ENCODE data around the gene TIPARP.

TIPARP gene

DNA sequence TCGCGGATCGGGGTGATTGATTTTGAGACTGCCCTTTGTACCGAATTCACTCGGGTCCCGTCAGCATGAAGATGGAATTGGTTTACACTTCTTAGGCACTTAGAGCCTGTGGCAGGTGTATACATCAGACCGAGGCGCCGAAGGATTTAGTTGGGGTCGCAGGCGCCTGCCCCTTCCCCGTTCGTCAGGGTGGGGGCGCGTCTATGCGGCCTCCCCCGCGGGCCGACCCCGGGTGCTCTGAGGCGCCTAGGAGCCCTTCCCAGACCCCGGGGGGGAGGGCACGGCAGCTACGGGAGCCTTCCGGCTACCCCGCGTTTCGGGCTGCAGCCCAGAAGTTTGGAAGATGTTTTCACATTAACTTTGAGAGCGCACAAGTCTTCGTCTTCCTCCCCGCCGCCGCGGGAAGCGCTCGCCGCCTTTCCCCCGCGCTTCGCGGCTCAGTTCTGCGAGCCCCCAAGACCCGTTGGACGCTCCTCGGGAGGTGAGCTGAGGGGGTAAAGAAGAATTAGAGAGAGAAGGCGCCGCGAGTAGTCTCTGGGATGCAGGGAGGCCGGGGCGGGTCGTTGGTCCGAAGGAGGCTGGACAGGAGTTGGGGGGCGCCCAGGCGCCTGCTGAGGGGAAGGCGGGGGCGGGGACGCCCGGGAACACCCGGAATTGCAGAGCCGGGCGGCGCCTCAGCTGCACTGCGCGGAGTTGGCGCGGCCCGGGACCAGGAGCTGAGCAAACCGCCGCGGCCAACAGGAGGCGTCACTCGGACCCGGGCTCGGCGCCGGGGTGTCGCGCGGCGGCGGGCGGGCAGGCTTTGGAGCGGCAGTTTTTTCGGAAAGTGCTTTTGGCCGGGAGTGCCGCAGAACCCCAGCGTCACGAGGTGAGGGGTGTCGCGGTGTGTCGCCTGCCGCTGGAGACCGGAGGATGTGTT lies 780 bp downstream of the TIPARP start:
- TF ChIP-seq, protein P1, sequence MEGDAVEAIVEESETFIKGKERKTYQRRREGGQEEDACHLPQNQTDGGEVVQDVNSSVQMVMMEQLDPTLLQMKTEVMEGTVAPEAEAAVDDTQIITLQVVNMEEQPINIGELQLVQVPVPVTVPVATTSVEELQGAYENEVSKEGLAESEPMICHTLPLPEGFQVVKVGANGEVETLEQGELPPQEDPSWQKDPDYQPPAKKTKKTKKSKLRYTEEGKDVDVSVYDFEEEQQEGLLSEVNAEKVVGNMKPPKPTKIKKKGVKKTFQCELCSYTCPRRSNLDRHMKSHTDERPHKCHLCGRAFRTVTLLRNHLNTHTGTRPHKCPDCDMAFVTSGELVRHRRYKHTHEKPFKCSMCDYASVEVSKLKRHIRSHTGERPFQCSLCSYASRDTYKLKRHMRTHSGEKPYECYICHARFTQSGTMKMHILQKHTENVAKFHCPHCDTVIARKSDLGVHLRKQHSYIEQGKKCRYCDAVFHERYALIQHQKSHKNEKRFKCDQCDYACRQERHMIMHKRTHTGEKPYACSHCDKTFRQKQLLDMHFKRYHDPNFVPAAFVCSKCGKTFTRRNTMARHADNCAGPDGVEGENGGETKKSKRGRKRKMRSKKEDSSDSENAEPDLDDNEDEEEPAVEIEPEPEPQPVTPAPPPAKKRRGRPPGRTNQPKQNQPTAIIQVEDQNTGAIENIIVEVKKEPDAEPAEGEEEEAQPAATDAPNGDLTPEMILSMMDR (IDR thresholded peaks at IDR 0.05; ENCODE audit: low read depth, low read length, missing control alignments) = peak; percentile 28
- peak overlapping the region; percentile 86 for H3K4me3 ChIP-seq (ENCODE audit: low read depth, low read length)
- DNase-seq = peak; percentile 35
- H3K27ac ChIP-seq = peak overlapping the region; percentile 91
- in situ Hi-C loops (cut with HindIII; ENCODE audit: low pct_ligation_motif_present, low sequenced_read_pairs) = loop anchor here (25.0 kb wide), 1 partner anchor 412 kb away; no protein-coding TSS in a partner anchor
- H3K36me3 ChIP-seq (replicated peaks) = peaks cover 23% of the 10 kb centered on the region
- H3K27me3 ChIP-seq (replicated peaks) = no peaks in the 10 kb centered on the region

DNA sequence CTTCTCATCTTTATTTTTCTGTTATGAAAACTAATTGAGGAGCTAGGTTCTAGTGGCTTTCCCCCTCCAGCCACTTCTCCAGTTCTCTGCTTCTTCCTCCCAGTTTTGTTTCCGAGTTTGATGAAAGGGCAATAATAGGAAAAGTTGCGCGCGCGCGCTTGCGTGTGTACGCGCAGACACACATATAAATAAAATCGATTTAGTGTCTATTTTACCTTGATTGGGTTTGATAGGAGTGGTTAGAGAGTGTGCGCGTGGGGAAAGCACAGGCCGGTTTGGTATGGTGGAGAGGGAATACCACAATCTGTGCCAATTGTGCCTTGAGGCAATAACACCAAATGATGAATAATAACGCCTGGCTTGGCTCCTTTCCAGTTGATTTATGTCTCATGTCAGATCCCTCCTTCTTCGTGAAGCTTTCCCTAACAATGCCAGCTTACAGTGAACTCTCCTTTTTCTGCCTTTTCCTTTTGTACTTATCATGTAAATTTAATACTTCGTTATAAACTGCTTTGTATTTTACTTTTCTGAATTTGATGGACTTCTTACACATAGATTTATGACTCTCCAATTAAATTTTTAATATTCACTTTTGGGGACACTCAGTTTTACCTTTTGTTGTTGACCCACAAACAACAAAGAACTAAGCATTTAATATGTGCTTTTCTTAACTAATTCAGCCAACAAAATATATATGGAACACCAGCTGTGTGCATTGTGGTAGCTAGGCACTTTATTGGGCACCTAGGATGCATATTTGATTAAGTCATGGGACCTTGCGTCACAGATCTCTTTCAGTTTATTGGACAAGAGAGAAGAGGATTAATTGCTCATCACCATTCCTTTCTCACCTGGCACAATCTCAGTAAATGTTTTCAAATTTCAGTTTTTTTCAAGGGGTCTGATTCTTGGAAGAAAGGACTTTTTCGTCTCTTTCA lies 1.7 kb downstream of the TIPARP start:
- H3K4me3 ChIP-seq (ENCODE audit: low read depth, low read length) = peak overlapping the region; percentile 86
- no peaks in the 10 kb centered on the region for H3K27me3 ChIP-seq (replicated peaks)
- DNase-seq = peak; percentile 91
- TF ChIP-seq, protein P1 (IDR thresholded peaks at IDR 0.05; ENCODE audit: low read depth, low read length, missing control alignments) = no peak
- H3K27ac ChIP-seq = peak overlapping the region; percentile 91
- H3K36me3 ChIP-seq (replicated peaks) = peaks cover 31% of the 10 kb centered on the region
- in situ Hi-C loops (cut with HindIII; ENCODE audit: low pct_ligation_motif_present, low sequenced_read_pairs) = loop anchor here (25.0 kb wide), 1 partner anchor 411 kb away; no protein-coding TSS in a partner anchor

DNA sequence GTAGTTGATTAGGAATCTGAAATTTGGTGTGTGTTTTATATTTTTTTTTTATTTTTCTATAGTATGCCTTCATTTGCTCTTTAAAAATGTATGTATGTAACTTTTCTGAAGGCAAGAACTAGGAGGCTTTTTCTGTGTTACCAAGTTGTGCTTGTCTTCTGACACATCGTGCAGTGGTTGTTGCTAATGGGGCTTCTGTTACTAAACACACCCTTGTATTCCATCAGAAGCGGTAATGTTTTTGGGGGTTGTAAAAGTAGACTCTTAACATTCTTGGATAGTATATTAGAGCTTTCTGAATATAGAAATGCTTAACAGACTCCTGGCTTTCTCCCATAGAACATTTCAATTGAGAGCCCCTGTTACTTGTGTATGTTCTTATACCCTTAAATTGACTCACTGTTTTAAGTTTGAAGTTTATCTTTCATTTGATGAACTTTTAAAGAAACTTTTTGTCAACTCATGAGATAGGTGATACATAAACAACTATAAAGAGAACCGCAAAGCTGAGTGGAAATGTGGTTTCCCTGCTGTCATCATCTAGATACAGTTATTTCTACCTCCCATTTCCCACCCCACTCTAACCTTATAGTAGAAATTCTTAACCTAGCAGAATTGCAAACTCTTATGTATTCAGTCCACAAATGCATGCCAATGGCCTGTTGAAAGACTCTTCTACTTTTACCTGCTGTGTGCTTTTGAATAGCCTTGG lies 2.5 kb downstream of the TIPARP start:
- no peak for DNase-seq
- peak overlapping the region; percentile 86 for H3K4me3 ChIP-seq (ENCODE audit: low read depth, low read length)
- TF ChIP-seq, protein P1 (IDR thresholded peaks at IDR 0.05; ENCODE audit: low read depth, low read length, missing control alignments) = no peak
- no peaks in the 10 kb centered on the region for H3K27me3 ChIP-seq (replicated peaks)
- peaks cover 35% of the 10 kb centered on the region for H3K36me3 ChIP-seq (replicated peaks)
- H3K27ac ChIP-seq = peak overlapping the region; percentile 91
- in situ Hi-C loops (cut with HindIII; ENCODE audit: low pct_ligation_motif_present, low sequenced_read_pairs) = loop anchor here (25.0 kb wide), 1 partner anchor 410 kb away; no protein-coding TSS in a partner anchor

DNA sequence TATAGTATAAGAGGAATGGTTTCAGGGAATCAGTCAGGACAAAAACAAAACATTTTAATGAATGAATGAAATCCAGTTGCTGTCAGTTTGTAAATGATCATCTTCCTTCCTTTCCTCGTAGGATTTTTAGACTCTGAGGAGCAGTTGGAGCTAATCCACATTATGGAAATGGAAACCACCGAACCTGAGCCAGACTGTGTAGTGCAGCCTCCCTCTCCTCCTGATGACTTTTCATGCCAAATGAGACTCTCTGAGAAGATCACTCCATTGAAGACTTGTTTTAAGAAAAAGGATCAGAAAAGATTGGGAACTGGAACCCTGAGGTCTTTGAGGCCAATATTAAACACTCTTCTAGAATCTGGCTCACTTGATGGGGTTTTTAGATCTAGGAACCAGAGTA lies 3.1 kb downstream of the TIPARP start:
- H3K27ac ChIP-seq = no peak overlapping the region
- H3K36me3 ChIP-seq (replicated peaks) = peaks cover 39% of the 10 kb centered on the region
- H3K4me3 ChIP-seq (ENCODE audit: low read depth, low read length) = no peak overlapping the region
- no peaks in the 10 kb centered on the region for H3K27me3 ChIP-seq (replicated peaks)
- no peak for DNase-seq
- TF ChIP-seq, protein P1 (IDR thresholded peaks at IDR 0.05; ENCODE audit: low read depth, low read length, missing control alignments) = no peak
- in situ Hi-C loops (cut with HindIII; ENCODE audit: low pct_ligation_motif_present, low sequenced_read_pairs) = loop anchor here (25.0 kb wide), 1 partner anchor 410 kb away; no protein-coding TSS in a partner anchor

DNA sequence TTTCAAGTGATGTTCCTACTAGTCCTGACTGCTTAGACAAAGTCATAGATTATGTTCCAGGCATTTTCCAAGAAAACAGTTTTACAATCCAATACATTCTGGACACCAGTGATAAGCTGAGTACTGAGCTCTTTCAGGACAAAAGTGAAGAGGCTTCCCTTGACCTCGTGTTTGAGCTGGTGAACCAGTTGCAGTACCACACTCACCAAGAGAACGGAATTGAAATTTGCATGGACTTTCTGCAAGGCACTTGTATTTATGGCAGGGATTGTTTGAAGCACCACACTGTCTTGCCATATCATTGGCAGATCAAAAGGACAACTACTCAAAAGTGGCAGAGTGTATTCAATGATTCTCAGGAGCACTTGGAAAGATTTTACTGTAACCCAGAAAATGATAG lies 3.8 kb downstream of the TIPARP start:
- Histone ChIP-seq H3K36me3 (replicated peaks) (peaks cover 39% of the 10 kb centered on the region), H3K4me3 (ENCODE audit: low read depth, low read length) (no peak overlapping the region), H3K27me3 (replicated peaks) (no peaks in the 10 kb centered on the region), H3K27ac (no peak overlapping the region)
- TF ChIP-seq, protein P1 (IDR thresholded peaks at IDR 0.05; ENCODE audit: low read depth, low read length, missing control alignments) = no peak
- DNase-seq = no peak
- in situ Hi-C loops (cut with HindIII; ENCODE audit: low pct_ligation_motif_present, low sequenced_read_pairs) = loop anchor here (25.0 kb wide), 1 partner anchor 409 kb away; no protein-coding TSS in a partner anchor

Measured in brain microvascular endothelial cell (primary cell).